K562 (cell line): Measurements from ENCODE around the gene TANGO6. TPM values are rescaled to one million over a fixed set of nuclear protein-coding genes. Genes with fewer than 3 reads are reported as not detected.

Experiments used
- CREM ChIP-seq: IDR thresholded peaks from 2 replicates; pipeline ENCODE4 v1.6.1; 2014; ENCODE audit warnings: antibody characterized with exemption, low read depth
- DPF2 ChIP-seq: fragments of 450-650 bp; IDR thresholded peaks from 2 replicates; pipeline ENCODE4 v1.6.1; 2016
- KDM5B ChIP-seq: fragments of 200-600 bp; sonication (generic); IDR thresholded peaks from 2 replicates; pipeline ENCODE4 v1.6.1; 2012; ENCODE audit warnings: low read depth, mild to moderate bottlenecking, moderate library complexity, low read length, control low read depth, inconsistent platforms; ENCODE audit not compliant: insufficient replicate concordance
- MAFG ChIP-seq: fragments of 450-650 bp; conservative IDR thresholded peaks from 2 replicates; pipeline ENCODE4 v1.6.1; 2016; ENCODE audit warnings: missing genetic modification characterization, missing compliant biosample characterization
- NFYB ChIP-seq: IDR thresholded peaks from 2 replicates; pipeline ENCODE4 v1.6.1; 2011; ENCODE audit warnings: mild to moderate bottlenecking, moderate library complexity; ENCODE audit not compliant: insufficient read length; ENCODE audit errors: extremely low read depth
- POLR2AphosphoS2 ChIP-seq: IDR thresholded peaks from 2 replicates; pipeline ENCODE4 v1.6.1; 2012; ENCODE audit warnings: low read length, improper control_type of control experiment
- POLR2B ChIP-seq: fragments of 450-650 bp; IDR thresholded peaks from 2 replicates; pipeline ENCODE4 v1.6.1; 2018; ENCODE audit warnings: low read depth; ENCODE audit not compliant: partially characterized antibody
- PRDM10 ChIP-seq: fragments of 450-650 bp; IDR thresholded peaks from 2 replicates; pipeline ENCODE4 v1.6.1; 2018; ENCODE audit not compliant: partially characterized antibody
- RBM39 ChIP-seq: fragments of 200-400 bp; formaldehyde crosslinking; optimal IDR thresholded peaks from 2 replicates; pipeline ENCODE3; 2018; ENCODE audit warnings: low read depth, low read length
- SIN3A ChIP-seq, 2 experiments: fragments of 150-350 bp in 1 of 2; IDR thresholded peaks; 2 replicates each; pipeline ENCODE4 v1.6.1; 2011 to 2016; ENCODE audit warnings: borderline replicate concordance in 2 of 2, low read depth in 2 of 2, low read length in 2 of 2, mild to moderate bottlenecking in 2 of 2, moderate library complexity in 2 of 2; ENCODE audit not compliant: control insufficient read depth in 1 of 2
- ZNF3 ChIP-seq: fragments of 250-450 bp; sonication (Bioruptor Pico); IDR thresholded peaks from 2 replicates; pipeline ENCODE4 v1.5.0; 2021; ENCODE audit warnings: mild to moderate bottlenecking, moderate library complexity
- ZNF639 ChIP-seq, 2 experiments: fragments of 200-800 bp in 1 of 2; sonication (Bioruptor generic) in 1 of 2; sonication (generic) in 1 of 2; formaldehyde crosslinking in 1 of 2; IDR thresholded peaks in 1 of 2; conservative IDR thresholded peaks in 1 of 2; 2 replicates each; pipeline versions ENCODE4 v1.5.0 to v1.6.1; 2016 to 2020; ENCODE audit warnings: missing compliant biosample characterization in 1 of 2, missing genetic modification characterization in 1 of 2, missing genetic modification reagents in 1 of 2
- polyA plus RNA-seq, 8 experiments: library from polyadenylated mRNA; depleted of rRNA in 4 of 8; stranded (reverse) in 5 of 8; unstranded in 3 of 8; fragments of >200 nt; fragmentation: Nextera tagmentation in 2 of 8; fragmentation: Illumina TruSeq in 1 of 8; extraction: Ambion mirVana in 2 of 8; extraction: Trizol in 1 of 8; gene quantifications; 2 replicates each; pipeline versions ENCODE4 v1.2.1 to v1.2.3, GENCODE V29; 2011 to 2014; ENCODE audit warnings: inconsistent platforms in 1 of 8, missing spikeins in 1 of 8
- total RNA-seq, 7 experiments: library from RNA; depleted of rRNA in 6 of 7; stranded (reverse); fragments of >200 nt in 6 of 7; fragmentation: Illumina TruSeq in 2 of 7; extraction: Trizol in 2 of 7; gene quantifications; 2 replicates each; pipeline versions ENCODE4 v1.2.1 to v1.2.3, GENCODE V29; 2011 to 2021; ENCODE audit warnings: low replicate concordance in 1 of 7
- TF ChIP-seq, protein P1 (sequence below): sonication (generic); formaldehyde crosslinking; IDR thresholded peaks from 2 replicates; pipeline ENCODE4 v1.8.0; 2023; ENCODE audit warnings: mild to moderate bottlenecking, missing genetic modification reagents
- TF ChIP-seq, protein P2 (sequence below): fragments of 200-800 bp; sonication (Bioruptor generic); IDR thresholded peaks from 2 replicates; pipeline ENCODE4 v1.6.1; 2017; ENCODE audit warnings: missing genetic modification characterization, missing compliant biosample characterization
- TF ChIP-seq, protein P3 (sequence below), 2 experiments: fragments of 250-450 bp in 1 of 2; fragments of 450-650 bp in 1 of 2; sonication (Bioruptor Pico) in 1 of 2; IDR thresholded peaks; 2 replicates each; pipeline versions ENCODE4 v1.6.1 to v1.8.0; 2016 to 2021; ENCODE audit warnings: mild to moderate bottlenecking in 2 of 2, moderate library complexity in 2 of 2, missing compliant biosample characterization in 1 of 2, missing genetic modification characterization in 1 of 2

TANGO6 gene
- total and polyA plus RNA-seq, 9 of the 15 experiments (the other 6 are each of a cell fraction or from before 2014, with no cell fraction given), result 1.6 to 15.2 (median 9.6) TPM

GRCh38 chr16:69131839-69132423 lies 288.6 kb downstream of the TANGO6 start (continued):
- TF ChIP-seq ZNF639 (CRISPR knock-in tag; conservative IDR thresholded peaks at IDR 0.05 in 1 of 2, IDR thresholded peaks at IDR 0.05 in 1 of 2) (no peak), DPF2 (peak; percentile 74), SIN3A (IDR thresholded peaks at IDR 0.05; ENCODE audit: borderline replicate concordance in 2 of 2, control insufficient read depth in 1 of 2, low read depth in 2 of 2, low read length in 2 of 2) (peak; percentile 4 to 19; a peak in 1 of 4 replicates), NFYB (no peak), POLR2AphosphoS2 (no peak), MAFG (tag) (no peak), RBM39 (peak; percentile 35), PRDM10 (peak; percentile 5), POLR2B (peak; percentile 87), CREM (peak; percentile 42; the same call in 1 of the 2 replicates), ZNF3 (CRISPR knock-in tag) (no peak), KDM5B (peak; percentile 60)
- TF ChIP-seq, protein P1, sequence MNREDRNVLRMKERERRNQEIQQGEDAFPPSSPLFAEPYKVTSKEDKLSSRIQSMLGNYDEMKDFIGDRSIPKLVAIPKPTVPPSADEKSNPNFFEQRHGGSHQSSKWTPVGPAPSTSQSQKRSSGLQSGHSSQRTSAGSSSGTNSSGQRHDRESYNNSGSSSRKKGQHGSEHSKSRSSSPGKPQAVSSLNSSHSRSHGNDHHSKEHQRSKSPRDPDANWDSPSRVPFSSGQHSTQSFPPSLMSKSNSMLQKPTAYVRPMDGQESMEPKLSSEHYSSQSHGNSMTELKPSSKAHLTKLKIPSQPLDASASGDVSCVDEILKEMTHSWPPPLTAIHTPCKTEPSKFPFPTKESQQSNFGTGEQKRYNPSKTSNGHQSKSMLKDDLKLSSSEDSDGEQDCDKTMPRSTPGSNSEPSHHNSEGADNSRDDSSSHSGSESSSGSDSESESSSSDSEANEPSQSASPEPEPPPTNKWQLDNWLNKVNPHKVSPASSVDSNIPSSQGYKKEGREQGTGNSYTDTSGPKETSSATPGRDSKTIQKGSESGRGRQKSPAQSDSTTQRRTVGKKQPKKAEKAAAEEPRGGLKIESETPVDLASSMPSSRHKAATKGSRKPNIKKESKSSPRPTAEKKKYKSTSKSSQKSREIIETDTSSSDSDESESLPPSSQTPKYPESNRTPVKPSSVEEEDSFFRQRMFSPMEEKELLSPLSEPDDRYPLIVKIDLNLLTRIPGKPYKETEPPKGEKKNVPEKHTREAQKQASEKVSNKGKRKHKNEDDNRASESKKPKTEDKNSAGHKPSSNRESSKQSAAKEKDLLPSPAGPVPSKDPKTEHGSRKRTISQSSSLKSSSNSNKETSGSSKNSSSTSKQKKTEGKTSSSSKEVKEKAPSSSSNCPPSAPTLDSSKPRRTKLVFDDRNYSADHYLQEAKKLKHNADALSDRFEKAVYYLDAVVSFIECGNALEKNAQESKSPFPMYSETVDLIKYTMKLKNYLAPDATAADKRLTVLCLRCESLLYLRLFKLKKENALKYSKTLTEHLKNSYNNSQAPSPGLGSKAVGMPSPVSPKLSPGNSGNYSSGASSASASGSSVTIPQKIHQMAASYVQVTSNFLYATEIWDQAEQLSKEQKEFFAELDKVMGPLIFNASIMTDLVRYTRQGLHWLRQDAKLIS (CRISPR knock-in tag), result no peak
- TF ChIP-seq, protein P2, sequence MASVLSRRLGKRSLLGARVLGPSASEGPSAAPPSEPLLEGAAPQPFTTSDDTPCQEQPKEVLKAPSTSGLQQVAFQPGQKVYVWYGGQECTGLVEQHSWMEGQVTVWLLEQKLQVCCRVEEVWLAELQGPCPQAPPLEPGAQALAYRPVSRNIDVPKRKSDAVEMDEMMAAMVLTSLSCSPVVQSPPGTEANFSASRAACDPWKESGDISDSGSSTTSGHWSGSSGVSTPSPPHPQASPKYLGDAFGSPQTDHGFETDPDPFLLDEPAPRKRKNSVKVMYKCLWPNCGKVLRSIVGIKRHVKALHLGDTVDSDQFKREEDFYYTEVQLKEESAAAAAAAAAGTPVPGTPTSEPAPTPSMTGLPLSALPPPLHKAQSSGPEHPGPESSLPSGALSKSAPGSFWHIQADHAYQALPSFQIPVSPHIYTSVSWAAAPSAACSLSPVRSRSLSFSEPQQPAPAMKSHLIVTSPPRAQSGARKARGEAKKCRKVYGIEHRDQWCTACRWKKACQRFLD (CRISPR knock-in tag), result no peak
- TF ChIP-seq, protein P3, sequence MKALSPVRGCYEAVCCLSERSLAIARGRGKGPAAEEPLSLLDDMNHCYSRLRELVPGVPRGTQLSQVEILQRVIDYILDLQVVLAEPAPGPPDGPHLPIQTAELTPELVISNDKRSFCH (CRISPR knock-in tag; IDR thresholded peaks at IDR 0.05), result no peak
- TF ChIP-seq, protein P3 (tag; IDR thresholded peaks at IDR 0.05), result no peak
